NCI-H146 treated with DMSO at 0.1 percent for 48 hours (cell line): Measurements from ENCODE around the gene MRPL58.
"Not testable (repeated sequence)": the region's sequence is repeated elsewhere in the genome, so short reads cannot be mapped to it uniquely, and the experiment has no call there.

Experiments used
- DNase-seq: peaks from one replicate; lab custom pipeline; 2025; ENCODE audit not compliant: unreplicated experiment; lab: John Stamatoyannopoulos, UW

The MRPL58 gene

GRCh38 chr17:75012096-75012345 is 449 bp upstream of the MRPL58 start:
- no peak for DNase-seq

DNA sequence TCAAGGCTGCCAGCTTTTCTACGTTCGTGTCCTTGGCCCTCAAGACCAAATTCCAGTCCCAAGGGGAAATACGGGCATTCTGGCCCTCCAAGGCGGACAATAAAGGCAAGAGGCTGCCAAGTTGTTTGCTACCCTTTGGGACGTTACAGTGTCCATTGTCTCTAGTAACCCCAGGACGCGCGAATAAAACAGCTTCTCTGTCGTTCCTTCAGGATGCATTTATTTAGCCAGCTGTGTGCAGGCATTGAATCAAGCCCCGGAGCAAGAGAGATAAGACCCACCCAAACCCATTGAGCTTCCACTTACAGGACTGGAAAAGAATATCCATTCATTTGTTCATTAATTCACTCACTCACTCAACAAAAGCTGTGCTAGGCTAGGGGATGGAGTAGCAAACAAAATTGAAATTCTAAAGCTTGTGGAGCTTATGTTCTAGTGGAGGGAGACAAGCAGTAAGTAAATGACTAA is 656 bp downstream of the MRPL58 start:
- peak; percentile 46 for DNase-seq

DNA sequence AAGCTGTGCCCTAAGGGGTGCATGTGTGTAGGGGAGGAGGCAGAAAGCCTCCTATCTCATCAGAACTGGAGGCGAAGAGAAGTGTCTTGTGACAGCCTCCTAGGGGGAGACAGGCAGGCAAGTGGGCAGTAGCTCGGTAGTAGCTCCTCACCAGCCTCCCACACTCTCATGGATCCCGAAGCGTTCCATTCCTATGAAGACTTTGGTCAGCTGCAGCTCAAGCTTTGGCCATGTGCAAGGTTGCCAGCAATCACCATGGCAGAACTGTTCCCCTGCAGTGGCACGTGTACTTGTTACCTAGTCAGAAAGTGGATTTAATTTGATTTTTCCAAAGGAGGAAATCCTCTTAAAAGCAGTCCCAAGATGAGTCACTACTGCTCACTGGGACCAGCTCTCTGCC is 6.7 kb downstream of the MRPL58 start:
- DNase-seq = no peak

- no peak for DNase-seq
These were observed 7.2 kb downstream of the MRPL58 start for GRCh38 chr17:75019710-75020109.

DNA sequence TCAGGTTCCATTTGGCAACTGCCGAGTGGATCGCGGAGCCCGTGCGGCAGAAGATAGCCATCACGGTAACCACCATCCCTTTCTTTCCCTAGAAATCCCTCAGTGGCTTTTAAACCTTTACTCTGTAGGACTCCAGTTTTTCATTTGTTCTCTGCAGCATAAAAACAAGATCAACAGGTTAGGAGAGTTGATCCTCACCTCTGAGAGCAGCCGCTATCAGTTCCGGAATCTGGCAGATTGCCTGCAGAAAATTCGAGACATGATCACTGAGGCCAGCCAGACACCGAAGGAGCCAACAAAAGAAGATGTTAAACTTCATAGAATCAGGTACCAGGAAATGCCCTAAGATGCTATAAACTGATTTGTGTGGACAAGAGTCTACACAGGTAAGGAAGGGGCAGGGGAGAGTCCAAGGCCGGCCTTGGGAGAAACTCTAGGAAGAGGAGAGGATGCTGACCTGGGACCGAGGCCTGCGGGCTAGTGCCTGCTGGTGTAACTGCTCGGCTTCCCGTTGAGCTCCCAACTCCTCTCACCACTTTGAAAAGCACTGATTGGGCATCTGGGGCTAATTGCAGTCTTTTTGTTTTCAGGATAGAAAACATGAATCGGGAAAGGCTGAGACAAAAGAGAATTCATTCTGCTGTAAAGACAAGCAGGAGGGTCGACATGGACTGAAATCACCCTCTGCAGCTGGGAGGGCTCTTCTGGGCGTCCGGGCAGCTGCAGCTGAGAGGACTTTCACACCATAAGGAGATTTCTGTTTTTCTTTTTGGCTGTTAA is 8.1 kb downstream of the MRPL58 start:
- DNase-seq = no peak

- no peak for DNase-seq
These were observed 12.4 kb downstream of the MRPL58 start for GRCh38 chr17:75024686-75025397.

GRCh38 chr17:75025398-75025734 is 12.9 kb downstream of the MRPL58 start:
- not testable (repeated sequence) for DNase-seq

GRCh38 chr17:75026650-75027049 is 14.2 kb downstream of the MRPL58 start:
- DNase-seq = not testable (repeated sequence)

DNA sequence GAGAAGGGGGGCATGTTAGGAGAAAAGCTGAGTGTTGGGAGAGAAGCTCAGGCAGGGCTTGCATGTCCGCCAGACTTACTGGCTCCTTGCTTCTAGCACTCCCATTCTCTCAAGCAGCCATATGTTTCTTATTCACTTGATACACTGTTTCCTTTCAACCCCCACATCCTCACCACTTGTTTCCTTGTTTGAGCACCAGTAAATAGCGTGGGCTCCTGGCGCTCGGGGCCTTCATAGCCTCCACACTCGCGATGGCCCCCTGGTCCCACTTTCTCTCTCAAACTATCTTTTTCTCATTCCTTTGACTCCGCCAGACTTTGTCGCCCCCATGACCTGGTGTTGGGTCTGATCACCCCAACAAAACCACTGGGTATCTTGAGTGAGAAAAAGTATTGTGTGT is 17.7 kb downstream of the MRPL58 start:
- no peak for DNase-seq

DNA sequence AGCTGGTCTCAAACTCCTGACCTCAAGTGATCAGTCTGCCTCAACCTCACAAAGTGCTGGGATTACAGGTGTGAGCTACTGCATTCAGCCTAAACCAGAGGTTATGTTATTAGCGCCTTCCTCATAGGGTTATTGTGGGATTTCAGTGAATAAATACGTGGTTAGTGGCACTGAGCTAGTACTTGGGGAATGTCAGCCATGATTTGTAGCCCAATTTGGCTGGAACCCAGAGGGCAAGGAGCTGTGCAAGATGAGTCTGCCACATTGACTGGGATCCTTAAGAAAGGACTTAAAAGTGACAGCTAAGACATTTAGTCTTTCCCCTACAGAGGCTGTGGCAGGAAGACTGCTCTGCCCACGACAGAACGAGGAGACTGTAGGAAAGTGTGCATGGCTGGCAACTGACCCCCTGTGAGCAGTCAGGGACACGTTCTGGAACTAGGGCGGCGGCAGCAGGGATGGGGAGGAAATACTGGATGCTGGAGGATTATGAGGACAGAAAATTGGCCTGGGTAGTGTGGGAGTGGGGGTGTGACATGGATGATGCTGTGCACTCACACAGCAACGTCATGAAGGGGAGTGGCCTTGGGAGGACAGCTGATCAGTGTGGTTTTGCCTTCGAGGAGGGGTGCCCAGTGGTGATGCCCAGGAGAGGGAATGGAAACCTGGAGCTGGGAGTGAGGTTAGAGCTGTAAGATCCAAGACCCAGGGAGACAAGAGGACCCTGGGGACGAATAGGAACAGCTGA is 19.7 kb downstream of the MRPL58 start:
- peak; percentile 55 for DNase-seq

- no peak for DNase-seq
These were observed 20.3 kb downstream of the MRPL58 start for GRCh38 chr17:75032720-75033280.

- peak; percentile 84 for DNase-seq
These were observed 21.1 kb downstream of the MRPL58 start for GRCh38 chr17:75033346-75034235.

GRCh38 chr17:75034236-75034908 is 21.9 kb downstream of the MRPL58 start:
- DNase-seq = peak; percentile 81

DNA sequence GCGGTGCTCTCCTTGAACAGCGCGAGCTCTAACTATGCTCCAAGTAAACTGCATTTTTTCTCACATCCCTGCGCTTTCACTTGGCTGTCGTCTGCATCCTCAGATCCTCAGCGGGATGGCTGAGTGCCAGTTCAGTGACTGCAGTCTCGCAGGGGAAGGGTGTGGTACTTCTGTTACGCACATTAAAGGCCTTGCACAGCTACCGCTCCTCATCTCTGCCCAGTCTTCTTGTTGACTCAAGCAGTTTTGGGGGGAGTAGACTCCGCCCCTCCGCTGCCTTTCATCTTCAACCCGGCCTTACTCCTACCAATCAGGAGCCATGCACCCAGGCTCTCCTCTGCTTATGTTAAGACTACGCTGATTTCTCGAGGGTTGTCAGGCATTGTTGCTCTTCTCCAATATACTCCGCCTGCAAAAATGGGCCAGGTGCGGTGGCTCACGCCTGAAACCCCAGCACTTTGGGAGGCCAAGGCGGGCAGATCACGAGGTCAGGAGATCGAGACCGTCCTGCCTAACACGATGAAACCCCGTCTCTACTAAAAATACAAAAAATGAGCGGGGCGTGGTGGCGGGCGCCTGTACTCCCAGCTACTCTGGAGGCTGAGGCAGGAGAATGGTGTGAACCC is 24.3 kb downstream of the MRPL58 start:
- DNase-seq = peak; percentile 66

DNA sequence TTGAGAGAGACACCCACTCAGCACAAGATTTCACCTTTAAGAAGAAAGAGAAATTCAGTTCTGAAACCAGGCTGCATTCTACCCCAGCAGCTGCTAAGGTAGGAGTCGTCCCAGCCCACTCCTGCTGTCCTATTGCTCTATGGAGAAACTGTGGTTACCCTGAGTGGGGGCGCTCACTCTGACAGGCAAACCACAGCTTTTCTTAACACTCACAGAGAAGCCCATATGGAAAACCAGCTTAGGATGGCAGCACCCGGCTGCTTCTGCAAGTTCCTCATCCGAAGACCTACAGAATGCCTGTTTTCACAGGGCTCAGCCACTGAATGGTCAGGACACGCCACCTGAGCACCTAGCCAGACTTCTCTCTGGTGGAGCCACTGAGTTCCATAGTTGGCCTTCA is 26.8 kb downstream of the MRPL58 start:
- no peak for DNase-seq

DNA sequence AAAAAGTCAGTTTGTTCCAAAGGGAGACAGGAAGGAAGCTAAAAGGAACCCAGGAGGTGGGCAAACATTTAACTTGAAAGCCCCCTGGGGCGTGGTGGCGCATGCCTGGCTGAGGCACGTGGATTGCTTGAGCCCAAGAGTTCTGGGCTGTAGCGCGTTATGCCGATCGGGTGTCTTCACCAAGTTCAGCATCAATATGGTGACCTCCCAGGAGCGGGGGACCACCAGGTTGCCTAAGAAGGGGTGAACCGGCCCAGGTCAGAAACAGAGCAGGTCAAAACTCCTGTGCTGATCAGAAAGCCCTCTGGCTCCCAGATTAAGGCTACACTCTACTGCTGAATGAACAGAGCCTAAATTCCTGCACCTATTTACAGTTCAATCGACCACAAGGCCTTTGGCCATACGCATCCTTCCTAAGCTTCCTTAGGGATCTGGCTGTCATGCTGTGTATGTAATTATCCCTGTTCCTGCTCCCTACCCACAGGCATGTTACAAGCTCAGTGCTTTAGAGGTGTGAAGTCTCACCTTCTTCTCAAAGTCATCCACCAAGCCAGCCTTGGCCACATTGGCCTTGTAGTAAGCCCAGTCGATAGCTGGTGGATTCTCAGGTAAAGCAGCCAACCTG is 29.3 kb downstream of the MRPL58 start:
- no peak for DNase-seq

DNA sequence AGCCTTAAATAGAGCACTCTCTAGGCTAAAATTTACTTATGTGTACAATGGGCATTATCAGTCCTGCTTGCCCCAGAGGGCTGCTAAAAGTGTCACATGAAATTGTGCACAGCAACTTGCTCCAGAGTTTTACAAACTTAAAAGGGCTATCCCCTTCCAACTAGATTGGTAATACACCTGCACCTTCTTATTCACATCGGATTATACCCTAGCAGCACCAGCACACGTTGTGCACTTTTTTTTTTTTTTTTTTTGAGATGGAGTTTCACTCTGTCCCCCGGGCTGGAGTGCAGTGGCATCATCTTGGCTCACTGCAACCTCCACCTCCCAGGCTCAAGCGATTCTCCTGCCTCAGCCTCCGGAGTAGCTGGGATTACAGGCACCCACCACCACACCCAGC is 31.3 kb downstream of the MRPL58 start:
- not testable (repeated sequence) for DNase-seq

DNA sequence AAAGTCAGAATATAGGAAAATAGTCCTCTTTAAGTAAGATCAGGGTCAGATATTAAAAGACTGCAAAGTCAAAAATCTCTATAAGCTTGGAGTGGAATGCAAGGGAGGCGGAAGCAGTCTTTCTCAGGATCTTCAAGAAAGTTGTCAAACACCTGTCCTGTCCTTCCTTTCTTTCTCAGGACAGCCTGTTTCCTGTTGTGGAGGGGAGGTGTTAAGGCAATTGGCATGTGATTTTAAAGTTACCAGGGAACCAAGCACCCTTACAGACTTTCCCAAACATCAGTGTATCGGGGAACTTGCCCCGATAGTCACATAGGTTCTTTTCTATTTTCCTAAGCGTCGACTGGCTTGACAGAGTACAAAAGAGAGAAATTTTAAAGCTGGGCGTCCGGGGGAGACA is 32.2 kb downstream of the MRPL58 start:
- no peak for DNase-seq

GRCh38 chr17:75045946-75046406 is 33.5 kb downstream of the MRPL58 start:
- DNase-seq = not testable (repeated sequence)
